ENCODE measurements around the gene AKR1B15.
"Not testable (repeated sequence)": the region's sequence is repeated elsewhere in the genome, so short reads cannot be mapped to it uniquely, and the experiment has no call there.

Gene AKR1B15

GRCh38 chr7:134539380-134540004, 9.4 kb upstream of the AKR1B15 start:
- no peaks in the 10 kb centered on the region for H3K79me2 ChIP-seq (ENCODE audit: insufficient read depth, low read length)
- no peaks in the 10 kb centered on the region for H3F3A ChIP-seq (ENCODE audit: insufficient read depth, low read length)
- no peaks in the 10 kb centered on the region for H3K9me3 ChIP-seq (ENCODE audit: low read length)
- no peaks in the 10 kb centered on the region for H3K9me2 ChIP-seq (ENCODE audit: low read depth, low read length)
- H4K20me1 ChIP-seq (ENCODE audit: insufficient read depth, low read length), result no peaks in the 10 kb centered on the region
- no peak overlapping the region for H3K27ac ChIP-seq (ENCODE audit: low read depth, low read length, poor library complexity, severe bottlenecking)
- no peak overlapping the region for H3K4me3 ChIP-seq (ENCODE audit: low read depth, low read length, poor library complexity, severe bottlenecking)
- H3K4me2 ChIP-seq (ENCODE audit: low read length), result no peak overlapping the region
- TF ChIP-seq CTCF (IDR thresholded peaks at IDR 0.05; ENCODE audit: low read length) (no peak), EZH2 (IDR thresholded peaks at IDR 0.05; ENCODE audit: borderline replicate concordance, low read length) (no peak)
- H3K9ac ChIP-seq (ENCODE audit: low read length), result no peak overlapping the region
- H3K36me3 ChIP-seq (ENCODE audit: insufficient read depth, low read length), result no peaks in the 10 kb centered on the region
- H2AFZ ChIP-seq (ENCODE audit: low read length), result no peak overlapping the region
- no peaks in the 10 kb centered on the region for H3K4me1 ChIP-seq (ENCODE audit: insufficient read depth, low read length, severe bottlenecking)
- no peaks in the 10 kb centered on the region; the same call in 1 of the 2 replicates for H3K27me3 ChIP-seq (ENCODE audit: insufficient read depth, low read length)

- not testable (repeated sequence) for H3K9ac ChIP-seq (ENCODE audit: low read length); H3K36me3 ChIP-seq (ENCODE audit: insufficient read depth, low read length); H3K27ac ChIP-seq (ENCODE audit: low read depth, low read length, poor library complexity, severe bottlenecking); H3K79me2 ChIP-seq (ENCODE audit: insufficient read depth, low read length); H3K9me2 ChIP-seq (ENCODE audit: low read depth, low read length); H3K9me3 ChIP-seq (ENCODE audit: low read length); H3F3A ChIP-seq (ENCODE audit: insufficient read depth, low read length); H3K4me1 ChIP-seq (ENCODE audit: insufficient read depth, low read length, severe bottlenecking); H4K20me1 ChIP-seq (ENCODE audit: insufficient read depth, low read length); H2AFZ ChIP-seq (ENCODE audit: low read length); H3K4me2 ChIP-seq (ENCODE audit: low read length); H3K27me3 ChIP-seq (ENCODE audit: insufficient read depth, low read length); H3K4me3 ChIP-seq (ENCODE audit: low read depth, low read length, poor library complexity, severe bottlenecking)
These were observed 7.3 kb upstream of the AKR1B15 start for GRCh38 chr7:134541501-134542194.

GRCh38 chr7:134542195-134542771, 6.6 kb upstream of the AKR1B15 start:
- Histone ChIP-seq H3K27ac (ENCODE audit: low read depth, low read length, poor library complexity, severe bottlenecking) (no peak overlapping the region), H2AFZ (ENCODE audit: low read length) (no peak overlapping the region), H4K20me1 (ENCODE audit: insufficient read depth, low read length) (no peaks in the 10 kb centered on the region), H3K9ac (ENCODE audit: low read length) (no peak overlapping the region), H3K9me3 (ENCODE audit: low read length) (no peaks in the 10 kb centered on the region), H3K79me2 (ENCODE audit: insufficient read depth, low read length) (no peaks in the 10 kb centered on the region), H3K27me3 (ENCODE audit: insufficient read depth, low read length) (no peaks in the 10 kb centered on the region; the same call in 1 of the 2 replicates), H3K4me2 (ENCODE audit: low read length) (no peak overlapping the region), H3F3A (ENCODE audit: insufficient read depth, low read length) (no peaks in the 10 kb centered on the region), H3K9me2 (ENCODE audit: low read depth, low read length) (no peaks in the 10 kb centered on the region), H3K4me3 (ENCODE audit: low read depth, low read length, poor library complexity, severe bottlenecking) (no peak overlapping the region), H3K36me3 (ENCODE audit: insufficient read depth, low read length) (no peaks in the 10 kb centered on the region), H3K4me1 (ENCODE audit: insufficient read depth, low read length, severe bottlenecking) (no peaks in the 10 kb centered on the region)
- no peak for TF ChIP-seq CTCF (IDR thresholded peaks at IDR 0.05; ENCODE audit: low read length)
- TF ChIP-seq EZH2 (IDR thresholded peaks at IDR 0.05; ENCODE audit: borderline replicate concordance, low read length), result no peak
